HG02884 (cell line): ENCODE data around the gene MAGI1.

Source experiments
- ATAC-seq: cut with Tn5 transposase; IDR thresholded peaks from one replicate; pipeline ENCODE4 v1.9.1; 2021; ENCODE audit warnings: mild to moderate bottlenecking, moderate library complexity; ENCODE audit not compliant: unreplicated experiment

Gene MAGI1

GRCh38 chr3:65814845-65815578, 223.7 kb downstream of the MAGI1 start:
- no peak for ATAC-seq

DNA sequence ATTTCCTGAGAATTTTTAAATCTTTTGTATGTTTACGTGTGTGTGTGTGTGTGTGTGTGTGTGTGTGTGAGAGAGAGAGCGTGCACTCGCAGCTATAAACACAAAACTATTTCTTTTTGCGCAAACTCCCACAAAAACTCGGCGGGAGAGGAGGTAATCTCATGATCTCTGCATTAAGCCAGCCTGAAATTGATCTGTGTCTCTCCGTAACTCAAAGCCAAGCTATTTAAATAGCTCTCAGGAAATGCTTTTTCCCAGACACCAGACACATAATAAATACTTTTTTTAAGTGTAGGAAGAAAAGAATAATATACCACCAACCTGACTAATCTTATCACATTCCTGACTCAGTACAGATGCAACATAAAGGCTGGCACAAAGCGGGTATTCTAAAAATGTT, 226.8 kb downstream of the MAGI1 start:
- no peak for ATAC-seq

- no peak for ATAC-seq
Observed at GRCh38 chr3:65811086-65811761, 227.5 kb downstream of the MAGI1 start.

DNA sequence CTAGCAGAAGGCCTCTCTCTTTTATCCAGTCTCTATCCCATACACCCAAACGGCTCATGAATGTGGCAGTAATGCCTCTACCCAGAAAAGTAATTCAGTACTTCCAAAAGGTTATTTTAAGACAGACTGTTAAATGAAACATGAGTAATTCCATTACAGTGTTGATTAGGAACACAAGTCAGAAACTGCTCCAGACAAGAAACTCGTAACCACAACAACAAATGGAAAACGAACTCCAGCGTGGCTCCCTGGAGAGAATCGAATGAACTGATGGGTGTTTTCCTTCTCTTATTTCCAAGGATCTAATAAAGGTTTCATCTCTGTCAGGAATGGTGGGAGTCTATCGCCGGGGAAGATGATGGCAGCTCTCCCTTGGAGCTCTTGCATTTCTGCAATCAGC, 228.4 kb downstream of the MAGI1 start:
- no peak for ATAC-seq

DNA sequence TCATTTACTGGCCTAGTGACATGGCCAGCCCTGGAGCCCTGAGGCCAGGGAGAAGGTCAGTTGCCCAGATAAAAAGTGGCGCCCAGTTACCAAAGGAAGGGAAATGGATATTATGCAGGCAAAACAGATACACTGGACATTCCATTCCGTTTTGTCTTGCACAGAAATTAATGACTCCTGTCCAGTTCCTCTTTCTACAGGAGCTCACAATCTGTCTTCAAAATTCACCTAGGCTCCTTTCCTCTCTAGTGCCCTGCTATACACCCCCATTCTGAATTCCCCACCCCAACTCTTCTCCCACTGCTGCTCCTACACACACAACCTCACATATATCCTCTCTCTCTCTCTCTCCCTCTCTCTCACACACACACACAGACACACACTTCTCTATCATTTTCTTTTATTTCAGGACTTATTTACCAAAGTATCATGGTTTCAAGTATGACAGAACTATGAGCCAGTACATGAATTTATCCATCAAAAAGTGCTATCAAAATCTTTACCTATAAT, 229.0 kb downstream of the MAGI1 start:
- no peak for ATAC-seq

- no peak for ATAC-seq
Observed at GRCh38 chr3:65808824-65809223, 229.9 kb downstream of the MAGI1 start.

DNA sequence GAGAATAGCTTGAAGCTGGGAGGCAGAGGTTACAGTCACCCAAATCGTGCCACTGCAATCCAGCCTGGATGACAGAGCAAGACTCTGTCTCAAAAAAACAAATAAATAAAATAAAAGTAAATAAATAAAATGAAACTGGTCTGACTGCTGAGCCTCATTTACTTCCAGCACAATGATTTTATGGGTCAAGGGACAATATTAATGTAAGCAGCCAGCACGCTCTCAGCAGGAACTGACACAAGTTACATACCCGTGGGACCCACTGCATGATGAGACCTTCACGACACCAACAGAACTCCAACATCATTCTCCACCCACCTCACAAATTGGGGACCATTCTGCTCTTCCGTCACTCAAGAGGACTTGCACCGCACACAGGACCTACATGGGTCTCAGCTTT, 230.3 kb downstream of the MAGI1 start:
- ATAC-seq, result no peak

GRCh38 chr3:65807225-65807624, 231.5 kb downstream of the MAGI1 start:
- no peak for ATAC-seq

DNA sequence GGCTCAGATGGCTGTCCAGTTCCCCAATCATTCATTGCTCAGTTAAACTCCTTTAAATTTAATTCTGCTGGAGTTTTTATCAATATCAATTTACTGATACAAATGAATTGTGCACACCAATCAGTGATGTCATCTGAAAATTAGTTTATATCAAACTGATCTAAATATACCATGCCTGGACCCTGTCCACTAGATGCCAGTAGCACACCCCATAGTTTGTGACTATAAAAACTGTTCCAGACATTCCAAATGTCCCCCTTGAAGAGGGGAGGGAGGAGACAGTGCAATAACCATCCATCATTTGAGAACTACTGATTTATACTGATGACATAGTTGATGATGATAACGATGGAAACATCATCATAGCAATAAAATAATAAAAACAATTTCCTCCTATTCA, 232.1 kb downstream of the MAGI1 start:
- no peak for ATAC-seq

DNA sequence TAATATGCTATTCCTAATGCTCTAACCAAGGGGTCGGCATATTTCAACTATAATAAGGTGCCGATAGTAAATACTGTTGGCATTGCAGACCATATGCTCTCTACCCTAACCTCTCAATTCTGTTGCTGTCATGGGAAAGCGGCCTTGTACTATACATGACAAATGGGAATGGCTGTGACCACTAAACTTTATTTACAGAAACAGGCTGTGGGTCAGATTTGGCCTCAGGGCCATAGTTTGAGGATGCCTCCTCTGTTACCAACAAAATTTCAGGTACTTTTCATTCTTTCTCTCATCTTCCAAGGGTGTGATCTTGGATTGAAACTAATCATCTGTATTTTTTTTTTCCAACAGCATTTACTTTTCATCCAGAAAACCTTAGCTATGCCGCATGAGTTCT, 242.0 kb downstream of the MAGI1 start:
- no peak for ATAC-seq

DNA sequence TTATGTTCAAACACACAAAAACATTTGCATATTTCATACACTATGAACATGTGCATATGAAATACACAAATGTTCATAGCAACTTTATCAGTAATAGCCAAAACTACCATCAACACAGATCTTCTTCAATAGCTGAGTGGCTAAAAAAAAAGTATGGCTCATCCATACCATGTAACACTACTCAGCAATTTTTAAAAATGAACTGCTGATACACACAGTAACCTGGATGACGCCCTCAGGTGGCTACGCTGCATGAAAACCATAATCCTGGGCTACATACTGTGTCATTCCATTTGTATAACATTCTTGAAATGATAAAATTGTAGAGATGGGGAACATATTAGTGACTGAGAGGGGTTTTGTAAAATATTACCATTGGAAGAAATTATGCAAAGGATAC, 243.6 kb downstream of the MAGI1 start:
- no peak for ATAC-seq

DNA sequence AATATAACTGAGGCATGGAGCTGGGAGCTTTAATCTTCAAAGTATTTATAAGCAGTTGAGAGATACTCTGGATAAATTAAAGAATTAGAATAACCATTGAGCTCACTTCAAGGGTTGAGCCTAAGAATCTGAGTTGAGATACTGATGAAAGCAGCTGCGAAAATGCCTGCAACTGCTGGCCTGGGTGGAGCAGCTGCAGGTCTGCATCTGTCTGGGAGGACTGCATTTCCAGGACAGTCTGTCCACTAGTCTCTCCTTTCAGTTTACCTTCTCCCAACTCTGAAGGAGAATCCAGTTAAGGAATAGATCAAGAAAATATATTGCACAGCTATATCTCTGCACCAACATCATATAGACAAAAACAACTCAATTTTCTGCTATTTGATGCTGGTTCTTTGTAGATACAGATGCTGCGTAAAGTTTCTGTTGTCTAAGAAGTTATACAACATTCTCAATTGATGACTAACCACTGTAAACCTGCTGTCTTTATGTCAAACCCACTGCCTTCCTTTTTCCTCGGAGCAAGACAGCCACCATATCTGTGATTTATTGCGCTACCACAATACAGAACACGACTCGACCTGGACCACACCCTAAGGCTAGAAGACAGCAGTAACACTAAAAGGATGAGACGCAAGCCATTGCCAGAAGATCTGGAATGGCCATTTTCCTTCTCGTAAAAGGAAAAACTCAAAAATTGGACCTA, 245.1 kb downstream of the MAGI1 start:
- ATAC-seq, result no peak

GRCh38 chr3:65788461-65788860, 250.3 kb downstream of the MAGI1 start:
- ATAC-seq, result no peak

DNA sequence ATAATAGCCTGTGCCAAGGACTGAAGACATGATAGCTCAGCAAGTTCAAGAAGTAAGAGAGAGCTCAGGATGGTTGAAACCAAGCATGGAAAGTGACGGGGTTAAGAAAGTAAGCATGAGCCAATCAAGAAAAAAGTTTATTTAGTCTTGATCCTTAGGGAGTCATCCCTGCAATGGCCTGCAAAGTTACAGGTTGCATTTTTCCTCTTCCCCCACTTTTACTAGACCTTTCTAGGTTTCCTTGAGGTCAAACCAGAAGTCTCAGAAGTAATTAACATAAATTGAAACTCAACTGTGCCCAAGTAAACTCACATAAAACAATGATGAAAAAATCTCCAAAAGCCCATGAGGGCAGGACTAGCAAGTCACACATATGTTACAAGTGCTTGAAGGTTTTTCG, 250.9 kb downstream of the MAGI1 start:
- ATAC-seq, result no peak

DNA sequence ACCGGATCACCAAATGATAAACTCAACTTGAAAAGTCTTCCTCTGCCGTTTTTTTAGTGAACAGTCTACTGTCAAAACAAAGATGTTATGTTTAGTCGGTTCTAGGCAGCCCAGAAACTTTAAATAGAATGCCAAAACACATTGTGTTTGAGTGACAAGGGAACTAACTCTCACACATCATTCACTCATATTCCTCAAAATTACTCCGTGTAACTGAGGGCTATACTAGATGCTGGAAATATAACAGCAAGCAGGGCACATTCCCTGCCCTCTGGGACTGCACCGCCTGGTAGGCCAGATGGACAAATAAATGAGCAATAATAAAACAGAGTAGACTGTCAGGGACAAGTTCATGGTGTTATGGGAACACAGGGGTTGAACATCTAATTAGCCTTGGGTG, 251.4 kb downstream of the MAGI1 start:
- ATAC-seq, result no peak

- no peak for ATAC-seq
Observed at GRCh38 chr3:65786890-65787289, 251.8 kb downstream of the MAGI1 start.

- ATAC-seq, result no peak
Observed at GRCh38 chr3:65785065-65785645, 253.6 kb downstream of the MAGI1 start.

GRCh38 chr3:65783117-65783516, 255.6 kb downstream of the MAGI1 start:
- no peak for ATAC-seq

GRCh38 chr3:65781594-65781993, 257.1 kb downstream of the MAGI1 start:
- no peak for ATAC-seq

DNA sequence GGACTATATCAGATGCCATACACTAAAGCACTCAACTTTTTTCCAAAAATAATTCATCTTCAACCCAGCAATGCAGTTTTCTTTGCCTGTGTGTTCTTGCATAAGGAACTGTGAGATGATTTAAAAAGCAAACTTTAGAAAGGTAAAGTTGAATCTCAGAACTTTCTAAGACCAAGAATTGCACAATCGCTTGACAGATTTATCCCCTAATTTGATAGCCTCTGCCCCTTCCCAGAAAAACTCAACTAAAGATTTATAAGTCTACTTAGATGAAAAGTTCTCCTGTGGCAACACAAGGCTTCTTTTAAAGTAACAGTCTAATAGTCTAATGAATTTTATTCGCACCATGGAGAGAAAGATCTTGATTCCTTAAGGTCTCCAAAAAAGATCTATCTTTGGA, 259.3 kb downstream of the MAGI1 start:
- no peak for ATAC-seq

GRCh38 chr3:65778968-65779367, 259.8 kb downstream of the MAGI1 start:
- no peak for ATAC-seq

- ATAC-seq, result no peak
Observed at GRCh38 chr3:65777050-65777449, 261.7 kb downstream of the MAGI1 start.
